ENCODE results near the gene NAP1L4. TPM values are rescaled to one million over a fixed set of nuclear protein-coding genes. Genes with fewer than 3 reads are reported as not detected.

NAP1L4 gene
- total RNA-seq = 83.5 to 135 TPM (median 89.5 TPM) in 3 replicates
- long read RNA-seq, transcript NAP1L4-222 (15 exons, 2,479 nt) = major isoform, 90 of 202 reads
- long read RNA-seq, transcript NAP1L4-201 (16 exons, 2,511 nt) = minor isoform, 23 of 202 reads
- long read RNA-seq, partial matches to known transcripts = 16 of 202 reads
- long read RNA-seq, other reads (novel, unspliced or antisense) = 72 of 202 reads

- Mint-ChIP-seq H3K4me3 (ENCODE audit: unreplicated experiment) (peak within 1 kb of the TSS; percentile 96), H3K9me3 (ENCODE audit: low read depth) (no peaks in the 10 kb centered on the region), H3K4me1 (ENCODE audit: low read depth) (peaks cover 40% of the 10 kb centered on the region), H3K36me3 (ENCODE audit: low read depth) (peaks cover 2% of the 10 kb centered on the region), H3K27ac (ENCODE audit: unreplicated experiment) (peak within 1 kb of the TSS; percentile 98), H3K27me3 (ENCODE audit: low read depth) (no peaks in the 10 kb centered on the region)
- peak; percentile 99 for DNase-seq (ENCODE audit: low spot score)
- TF ChIP-seq CTCF (IDR thresholded peaks at IDR 0.05) = no peak
Measured at GRCh38 chr11:2992234-2992996, at the start of gene NAP1L4. Gene NAP1L4 (minus strand): TSS chr11:2992329. CDS start chr11:2979220, 13,109 bp downstream.

GRCh38 chr11:3040881-3041280 lies 48.8 kb upstream of the NAP1L4 start:
- peaks cover 38% of the 10 kb centered on the region for H3K36me3 Mint-ChIP-seq (ENCODE audit: low read depth)
- no peak overlapping the region for H3K4me3 Mint-ChIP-seq (ENCODE audit: unreplicated experiment)
- H3K4me1 Mint-ChIP-seq (ENCODE audit: low read depth) = peaks cover 24% of the 10 kb centered on the region
- no peaks in the 10 kb centered on the region for H3K9me3 Mint-ChIP-seq (ENCODE audit: low read depth)
- no peak overlapping the region for H3K27ac Mint-ChIP-seq (ENCODE audit: unreplicated experiment)
- TF ChIP-seq CTCF (IDR thresholded peaks at IDR 0.05) = no peak
- DNase-seq (ENCODE audit: low spot score) = no peak
- no peaks in the 10 kb centered on the region for H3K27me3 Mint-ChIP-seq (ENCODE audit: low read depth)

GRCh38 chr11:3037945-3038271 lies 45.8 kb upstream of the NAP1L4 start:
- H3K36me3 Mint-ChIP-seq (ENCODE audit: low read depth) = peaks cover 40% of the 10 kb centered on the region
- TF ChIP-seq CTCF (IDR thresholded peaks at IDR 0.05) = no peak

GRCh38 chr11:3037040-3037944 lies 45.2 kb upstream of the NAP1L4 start:
- TF ChIP-seq CTCF (IDR thresholded peaks at IDR 0.05) = peak; percentile 88
- H3K9me3 Mint-ChIP-seq (ENCODE audit: low read depth) = no peaks in the 10 kb centered on the region
- H3K4me3 Mint-ChIP-seq (ENCODE audit: unreplicated experiment) = no peak overlapping the region
- no peaks in the 10 kb centered on the region for H3K4me1 Mint-ChIP-seq (ENCODE audit: low read depth)
- no peaks in the 10 kb centered on the region for H3K27me3 Mint-ChIP-seq (ENCODE audit: low read depth)
- H3K27ac Mint-ChIP-seq (ENCODE audit: unreplicated experiment) = peak overlapping the region; percentile 53
- peaks cover 46% of the 10 kb centered on the region for H3K36me3 Mint-ChIP-seq (ENCODE audit: low read depth)
- peak; percentile 92 for DNase-seq (ENCODE audit: low spot score)

More at GRCh38 chr11:3037945-3038271, 45.8 kb upstream of the NAP1L4 start:
- H3K27me3 Mint-ChIP-seq (ENCODE audit: low read depth) = no peaks in the 10 kb centered on the region
- no peak for DNase-seq (ENCODE audit: low spot score)
- H3K27ac Mint-ChIP-seq (ENCODE audit: unreplicated experiment) = no peak overlapping the region
- no peak overlapping the region for H3K4me3 Mint-ChIP-seq (ENCODE audit: unreplicated experiment)
- no peaks in the 10 kb centered on the region for H3K9me3 Mint-ChIP-seq (ENCODE audit: low read depth)
- H3K4me1 Mint-ChIP-seq (ENCODE audit: low read depth) = peaks cover 6% of the 10 kb centered on the region

GRCh38 chr11:3036419-3036818 lies 44.3 kb upstream of the NAP1L4 start:
- DNase-seq (ENCODE audit: low spot score) = no peak
- no peaks in the 10 kb centered on the region for H3K9me3 Mint-ChIP-seq (ENCODE audit: low read depth)
- no peak overlapping the region for H3K27ac Mint-ChIP-seq (ENCODE audit: unreplicated experiment)
- no peak overlapping the region for H3K4me3 Mint-ChIP-seq (ENCODE audit: unreplicated experiment)
- H3K27me3 Mint-ChIP-seq (ENCODE audit: low read depth) = no peaks in the 10 kb centered on the region
- H3K36me3 Mint-ChIP-seq (ENCODE audit: low read depth) = peaks cover 43% of the 10 kb centered on the region
- no peak for TF ChIP-seq CTCF (IDR thresholded peaks at IDR 0.05)
- no peaks in the 10 kb centered on the region for H3K4me1 Mint-ChIP-seq (ENCODE audit: low read depth)

All from chondrocyte (in vitro differentiated cells).